GM08714 (cell line): ENCODE results near the gene M1AP.
A peak's percentile ranks its signal among the peaks of the same experiment; 100 is the strongest.

Experiments
- H3K4me3 ChIP-seq: fragments of 200-500 bp; sonication (Bioruptor generic); 2 replicates; pipeline ENCODE4 v1.5.1; 2014; ENCODE audit warnings: mild to moderate bottlenecking, low read length, inconsistent platforms
- ZNF274 ChIP-seq: IDR thresholded peaks from 2 replicates; pipeline ENCODE4 v1.6.1; 2012; ENCODE audit warnings: mild to moderate bottlenecking, low read depth, low read length

The M1AP gene

GRCh38 chr2:74514368-74515270 lies 133.5 kb downstream of the M1AP start, which contains the start of gene TLX2:
Gene TLX2, plus strand, starts transcription at chr2:74514450. Its CDS starts 357 bp downstream, at chr2:74514807.
- TF ChIP-seq ZNF274: no peak
- no peak within 1 kb of the TSS; the same call in 1 of the 2 replicates for H3K4me3 ChIP-seq

- no peak for TF ChIP-seq ZNF274
- H3K4me3 ChIP-seq: no peak overlapping the region
These were observed 134.3 kb downstream of the M1AP start for GRCh38 chr2:74513605-74514367.

- no peak overlapping the region for H3K4me3 ChIP-seq
These were observed 135.2 kb downstream of the M1AP start for GRCh38 chr2:74512744-74513604.

GRCh38 chr2:74511104-74511989 lies 136.8 kb downstream of the M1AP start:
- H3K4me3 ChIP-seq: no peak overlapping the region
- no peak for TF ChIP-seq ZNF274

More at GRCh38 chr2:74512744-74513604, 135.2 kb downstream of the M1AP start:
- no peak for TF ChIP-seq ZNF274

GRCh38 chr2:74510272-74510671 lies 137.9 kb downstream of the M1AP start:
- no peak for TF ChIP-seq ZNF274
- H3K4me3 ChIP-seq: no peak overlapping the region

GRCh38 chr2:74507926-74508520 lies 140.1 kb downstream of the M1AP start:
- TF ChIP-seq ZNF274: no peak
- H3K4me3 ChIP-seq: peak overlapping the region; percentile 65; the same call in 1 of the 2 replicates
